MM.1S (cell line): ENCODE results near the gene ASH1L.

Experiments used
- CTCF ChIP-seq: fragments of 300-600 bp; sonication (generic); IDR thresholded peaks from 2 replicates; pipeline ENCODE4 v1.5.1; 2016; ENCODE audit warnings: antibody characterized with exemption, low read length, mixed read lengths
- EZH2 ChIP-seq: fragments of 300-600 bp; sonication (generic); optimal IDR thresholded peaks from 2 replicates; pipeline ENCODE3; 2017; ENCODE audit warnings: low read depth, mild to moderate bottlenecking, antibody characterized with exemption, low read length, mixed read lengths
- EZH2phosphoT487 ChIP-seq: fragments of 300-600 bp; sonication (generic); IDR thresholded peaks from 2 replicates; pipeline ENCODE4 v1.6.1; 2018; ENCODE audit warnings: antibody characterized with exemption, low read length

GRCh38 chr1:155313261-155313660 lies 249.3 kb downstream of the ASH1L start:
- TF ChIP-seq CTCF (no peak), EZH2phosphoT487 (no peak), EZH2 (no peak)
